ENCODE measurements around the gene KCNA5. TPM values are rescaled to one million over a fixed set of nuclear protein-coding genes. Genes with fewer than 3 reads are reported as not detected.

KCNA5 gene
- total RNA-seq, 1 donor from 2014 or later: 39.1 TPM

GRCh38 chr12:5088586-5089264 lies 45.0 kb downstream of the KCNA5 start:
- H3K27me3 ChIP-seq: no peaks in the 10 kb centered on the region
- intact Hi-C loops (cut with DNase I): no loop called here
- no peak overlapping the region for H3K4me3 ChIP-seq
- DNase-seq (ENCODE audit: low spot score in 2 of 2): no peak
- H3K9me3 ChIP-seq: no peaks in the 10 kb centered on the region
- peaks cover 6 to 21% of the 10 kb centered on the region in 2 donors for H3K4me1 ChIP-seq
- no peaks in the 10 kb centered on the region for H3K36me3 ChIP-seq
- TF ChIP-seq, protein P1, sequence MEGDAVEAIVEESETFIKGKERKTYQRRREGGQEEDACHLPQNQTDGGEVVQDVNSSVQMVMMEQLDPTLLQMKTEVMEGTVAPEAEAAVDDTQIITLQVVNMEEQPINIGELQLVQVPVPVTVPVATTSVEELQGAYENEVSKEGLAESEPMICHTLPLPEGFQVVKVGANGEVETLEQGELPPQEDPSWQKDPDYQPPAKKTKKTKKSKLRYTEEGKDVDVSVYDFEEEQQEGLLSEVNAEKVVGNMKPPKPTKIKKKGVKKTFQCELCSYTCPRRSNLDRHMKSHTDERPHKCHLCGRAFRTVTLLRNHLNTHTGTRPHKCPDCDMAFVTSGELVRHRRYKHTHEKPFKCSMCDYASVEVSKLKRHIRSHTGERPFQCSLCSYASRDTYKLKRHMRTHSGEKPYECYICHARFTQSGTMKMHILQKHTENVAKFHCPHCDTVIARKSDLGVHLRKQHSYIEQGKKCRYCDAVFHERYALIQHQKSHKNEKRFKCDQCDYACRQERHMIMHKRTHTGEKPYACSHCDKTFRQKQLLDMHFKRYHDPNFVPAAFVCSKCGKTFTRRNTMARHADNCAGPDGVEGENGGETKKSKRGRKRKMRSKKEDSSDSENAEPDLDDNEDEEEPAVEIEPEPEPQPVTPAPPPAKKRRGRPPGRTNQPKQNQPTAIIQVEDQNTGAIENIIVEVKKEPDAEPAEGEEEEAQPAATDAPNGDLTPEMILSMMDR (IDR thresholded peaks at IDR 0.05): no peak
- no peak overlapping the region for H3K27ac ChIP-seq

DNA sequence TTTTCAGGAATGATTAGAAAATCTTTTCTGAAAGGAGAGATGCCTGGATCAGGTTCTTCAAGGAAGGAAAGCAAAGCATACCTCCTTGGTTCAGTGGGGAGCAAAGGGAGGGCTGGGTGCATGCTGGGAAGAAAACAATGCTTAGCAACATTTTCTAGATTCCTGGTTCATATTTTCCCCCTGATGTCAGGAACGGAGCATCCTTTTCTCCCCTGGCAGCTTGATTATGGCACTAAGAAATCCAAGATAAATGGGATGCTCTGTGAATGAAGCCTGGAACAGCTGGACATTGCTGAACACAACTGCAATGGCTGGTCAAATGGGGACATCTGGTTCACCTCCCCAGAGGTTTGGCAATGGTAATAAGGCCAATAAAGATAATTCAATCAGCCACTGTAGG lies 50.9 kb downstream of the KCNA5 start:
- intact Hi-C loops (cut with DNase I): no loop called here
- H3K4me3 ChIP-seq: no peak overlapping the region
- H3K27me3 ChIP-seq: no peaks in the 10 kb centered on the region
- no peaks in the 10 kb centered on the region for H3K4me1 ChIP-seq
- no peak overlapping the region for H3K27ac ChIP-seq
- DNase-seq (ENCODE audit: low spot score in 2 of 2): no peak
- no peaks in the 10 kb centered on the region for H3K9me3 ChIP-seq
- TF ChIP-seq, protein P1 (IDR thresholded peaks at IDR 0.05): no peak
- H3K36me3 ChIP-seq: no peaks in the 10 kb centered on the region

DNA sequence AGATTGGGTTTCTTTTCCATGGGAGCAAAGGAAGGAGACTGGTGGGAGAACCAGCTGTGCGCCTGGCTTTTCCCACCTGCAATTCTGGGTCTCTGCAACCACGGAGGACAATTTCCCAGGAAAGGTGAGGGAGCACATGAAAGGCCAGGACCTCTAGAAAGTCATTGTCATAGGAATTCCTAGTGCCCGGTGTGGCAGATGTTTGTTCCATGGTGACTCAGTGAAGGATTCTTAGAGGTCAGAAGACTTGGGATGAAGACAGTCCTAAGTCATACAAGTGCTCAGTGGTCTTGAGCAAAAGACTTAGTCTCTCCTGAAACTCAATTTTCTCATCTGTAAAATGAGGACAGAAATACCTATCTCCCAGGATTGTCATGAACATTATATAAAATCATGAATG lies 51.3 kb downstream of the KCNA5 start:
- Histone ChIP-seq H3K9me3 (no peaks in the 10 kb centered on the region), H3K27me3 (no peaks in the 10 kb centered on the region), H3K4me1 (no peaks in the 10 kb centered on the region), H3K36me3 (no peaks in the 10 kb centered on the region), H3K4me3 (no peak overlapping the region), H3K27ac (no peak overlapping the region)
- DNase-seq (ENCODE audit: low spot score in 2 of 2): no peak
- TF ChIP-seq, protein P1 (IDR thresholded peaks at IDR 0.05): no peak
- intact Hi-C loops (cut with DNase I): no loop called here

Other genes with a start within 250 kb of the KCNA5 start
- not detected for gene KCNA1, start 134.0 kb upstream of the KCNA5 start, total RNA-seq

All from ascending aorta (tissue), 2 donors.